Measurements from ENCODE around the gene DEXI. TPM values are rescaled to one million over a fixed set of nuclear protein-coding genes. Genes with fewer than 3 reads are reported as not detected.

DEXI gene
- total RNA-seq, 1 experiment from 2014 or later: 28.3 TPM

DNA sequence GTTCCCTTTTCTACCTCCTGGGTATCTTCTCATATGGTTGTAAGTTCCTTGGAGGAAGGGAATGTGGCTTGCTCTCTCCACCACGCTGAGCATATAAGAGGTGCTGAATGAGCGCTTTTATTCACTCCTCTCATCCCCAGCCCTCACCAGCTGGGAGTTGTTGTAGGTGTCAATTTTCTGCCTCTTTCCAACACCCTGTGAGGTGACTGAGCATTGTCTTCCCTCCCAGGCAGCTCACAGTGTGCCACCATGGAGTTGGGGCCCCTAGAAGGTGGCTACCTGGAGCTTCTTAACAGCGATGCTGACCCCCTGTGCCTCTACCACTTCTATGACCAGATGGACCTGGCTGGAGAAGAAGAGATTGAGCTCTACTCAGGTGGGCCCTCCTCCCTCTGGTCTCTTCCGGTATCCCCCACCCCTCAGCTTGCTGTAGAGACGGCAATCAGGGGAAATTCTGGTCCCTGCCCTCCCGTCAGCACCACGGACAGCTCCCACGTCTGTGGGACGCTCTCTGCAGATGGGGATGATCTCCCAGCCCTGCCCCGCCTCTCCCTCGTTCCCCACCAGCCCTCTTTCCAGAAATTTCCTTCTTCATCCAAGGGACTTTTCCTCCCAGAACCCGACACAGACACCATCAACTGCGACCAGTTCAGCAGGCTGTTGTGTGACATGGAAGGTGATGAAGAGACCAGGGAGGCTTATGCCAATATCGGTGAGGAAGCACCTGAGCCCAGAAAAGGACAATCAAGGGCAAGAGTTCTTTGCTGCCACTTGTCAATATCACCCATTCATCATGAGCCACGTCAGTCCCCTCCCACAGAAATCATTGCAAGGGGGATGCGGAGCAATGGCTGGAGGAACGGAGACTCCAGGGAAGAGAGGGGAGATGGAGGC, 47.0 kb downstream of the DEXI start:
- Histone ChIP-seq H2BK15ac (ENCODE audit: low read depth, low read length) (no peak overlapping the region; the same call in 1 of the 2 replicates), H2BK20ac (ENCODE audit: low read depth, low read length, poor library complexity, severe bottlenecking) (no peak overlapping the region), H3K23ac (ENCODE audit: insufficient read length, low read depth, low read length) (no peak overlapping the region), H2BK12ac (ENCODE audit: insufficient read length, low read depth, low read length) (no peak overlapping the region), H3K23me2 (ENCODE audit: insufficient read length, low read depth, low read length, poor library complexity, severe bottlenecking) (no peaks in the 10 kb centered on the region), H2AFZ (ENCODE audit: low read length) (no peak overlapping the region), H3K4me2 (ENCODE audit: insufficient read depth, insufficient read length, low read length) (no peak overlapping the region), H2BK5ac (ENCODE audit: insufficient read length, low read length) (no peak overlapping the region), H4K20me1 (ENCODE audit: control insufficient read depth, insufficient read depth, insufficient read length) (peaks cover 2% of the 10 kb centered on the region), H3K56ac (ENCODE audit: insufficient read length, low read depth, low read length) (no peak overlapping the region), H3K14ac (ENCODE audit: insufficient read depth, low read length) (no peak overlapping the region), H4K8ac (replicated peaks; ENCODE audit: insufficient read length, low read depth, low read length) (no peak overlapping the region), H2BK120ac (ENCODE audit: low read depth, low read length, poor library complexity, severe bottlenecking) (no peak overlapping the region), H3K4me1 (ENCODE audit: insufficient read depth, low read length) (no peaks in the 10 kb centered on the region; the same call in 1 of the 2 replicates), H3K27me3 (ENCODE audit: insufficient read depth, low read length) (no peaks in the 10 kb centered on the region), H3K79me2 (ENCODE audit: insufficient read depth, low read length) (no peaks in the 10 kb centered on the region), H3K79me1 (ENCODE audit: insufficient read depth, low read depth, low read length, poor library complexity, severe bottlenecking) (no peaks in the 10 kb centered on the region), H3T11ph (ENCODE audit: low read length) (no peak overlapping the region), H4K91ac (ENCODE audit: insufficient read length, low read depth, low read length) (no peak overlapping the region), H3K4ac (ENCODE audit: low read depth, low read length) (no peak overlapping the region), H3K9ac (ENCODE audit: extremely low read depth, insufficient read length, low read length) (no peak overlapping the region), H3K18ac (ENCODE audit: insufficient read length, low read depth, low read length) (no peak overlapping the region), H2AK5ac (ENCODE audit: insufficient read length, low read length) (no peak overlapping the region), H3K27ac (ENCODE audit: insufficient read length, low read depth, low read length) (no peak overlapping the region), H3K9me3 (ENCODE audit: control insufficient read depth, low read depth, low read length) (no peaks in the 10 kb centered on the region), H4K5ac (ENCODE audit: insufficient read length, low read depth, low read length) (no peak overlapping the region)
- Mint-ChIP-seq H3K9me3 (no peaks in the 10 kb centered on the region), H3K27ac (peak overlapping the region in 1 of 3 experiments; percentile 28; a peak in 2 of 7 replicates), H3K27me3 (ENCODE audit: low read depth) (peaks cover 18% of the 10 kb centered on the region), H3K4me1 (peaks cover 11 to 17% of the 10 kb centered on the region in 2 experiments), H3K36me3 (ENCODE audit: insufficient read depth in 1 of 3, low read depth in 3 of 3) (no peaks in the 10 kb centered on the region), H3K4me3 (peak overlapping the region in 1 of 2 experiments; percentile 18; a peak in 1 of 5 replicates)
- DNase-seq: peak; percentile 85
- no CpG with 5 or more reads among the region's 17 CpGs for WGBS (ENCODE audit: extremely low coverage, insufficient read length, low lambda C conversion rate)
- TF ChIP-seq, protein P1, sequence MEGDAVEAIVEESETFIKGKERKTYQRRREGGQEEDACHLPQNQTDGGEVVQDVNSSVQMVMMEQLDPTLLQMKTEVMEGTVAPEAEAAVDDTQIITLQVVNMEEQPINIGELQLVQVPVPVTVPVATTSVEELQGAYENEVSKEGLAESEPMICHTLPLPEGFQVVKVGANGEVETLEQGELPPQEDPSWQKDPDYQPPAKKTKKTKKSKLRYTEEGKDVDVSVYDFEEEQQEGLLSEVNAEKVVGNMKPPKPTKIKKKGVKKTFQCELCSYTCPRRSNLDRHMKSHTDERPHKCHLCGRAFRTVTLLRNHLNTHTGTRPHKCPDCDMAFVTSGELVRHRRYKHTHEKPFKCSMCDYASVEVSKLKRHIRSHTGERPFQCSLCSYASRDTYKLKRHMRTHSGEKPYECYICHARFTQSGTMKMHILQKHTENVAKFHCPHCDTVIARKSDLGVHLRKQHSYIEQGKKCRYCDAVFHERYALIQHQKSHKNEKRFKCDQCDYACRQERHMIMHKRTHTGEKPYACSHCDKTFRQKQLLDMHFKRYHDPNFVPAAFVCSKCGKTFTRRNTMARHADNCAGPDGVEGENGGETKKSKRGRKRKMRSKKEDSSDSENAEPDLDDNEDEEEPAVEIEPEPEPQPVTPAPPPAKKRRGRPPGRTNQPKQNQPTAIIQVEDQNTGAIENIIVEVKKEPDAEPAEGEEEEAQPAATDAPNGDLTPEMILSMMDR (conservative IDR thresholded peaks at IDR 0.05): no peak

All from H9 (cell line).